ENCODE measurements around the gene GRIP1.

Gene GRIP1

DNA sequence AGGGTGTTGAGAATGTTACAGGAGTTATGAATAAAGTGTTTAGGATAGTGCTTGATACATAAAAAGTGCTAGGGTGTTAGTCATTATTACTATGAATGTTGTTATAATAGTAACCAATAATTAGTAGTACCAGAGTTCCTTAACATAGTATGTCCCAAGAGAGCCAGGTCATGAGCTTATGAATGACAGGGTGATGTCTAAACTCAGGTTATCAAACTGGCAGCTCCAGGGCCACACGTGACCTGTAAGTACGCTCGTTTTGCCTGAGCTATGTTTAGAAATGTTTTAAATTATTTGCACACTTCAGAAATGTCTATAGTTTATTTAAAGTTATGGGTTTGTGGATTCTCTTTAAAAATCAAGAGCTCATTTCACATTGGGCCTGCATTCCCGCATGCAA, 14.1 kb upstream of the GRIP1 start:
- in situ Hi-C loops (cut with HindIII; ENCODE audit: low sequenced_read_pairs) = no loop called here

DNA sequence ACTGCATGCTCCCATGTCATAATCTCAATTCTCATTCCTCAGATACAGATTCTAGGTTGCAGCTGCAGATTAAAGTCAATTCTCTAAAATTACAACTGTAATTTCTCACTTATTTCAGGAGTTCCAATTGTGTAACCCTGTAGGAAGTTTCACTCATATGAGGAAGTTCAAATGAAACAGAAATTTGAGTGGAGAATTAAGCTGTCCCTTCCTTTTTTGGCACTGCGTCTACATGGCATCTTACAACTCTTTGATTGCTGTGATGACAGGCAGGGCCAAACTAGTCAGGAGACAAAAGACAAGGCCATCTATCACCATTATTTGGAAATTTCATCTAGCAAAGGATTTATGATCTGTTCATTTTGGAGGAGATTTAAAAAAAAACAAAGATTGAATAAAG, 13.3 kb upstream of the GRIP1 start:
- in situ Hi-C loops (cut with HindIII; ENCODE audit: low sequenced_read_pairs) = no loop called here

DNA sequence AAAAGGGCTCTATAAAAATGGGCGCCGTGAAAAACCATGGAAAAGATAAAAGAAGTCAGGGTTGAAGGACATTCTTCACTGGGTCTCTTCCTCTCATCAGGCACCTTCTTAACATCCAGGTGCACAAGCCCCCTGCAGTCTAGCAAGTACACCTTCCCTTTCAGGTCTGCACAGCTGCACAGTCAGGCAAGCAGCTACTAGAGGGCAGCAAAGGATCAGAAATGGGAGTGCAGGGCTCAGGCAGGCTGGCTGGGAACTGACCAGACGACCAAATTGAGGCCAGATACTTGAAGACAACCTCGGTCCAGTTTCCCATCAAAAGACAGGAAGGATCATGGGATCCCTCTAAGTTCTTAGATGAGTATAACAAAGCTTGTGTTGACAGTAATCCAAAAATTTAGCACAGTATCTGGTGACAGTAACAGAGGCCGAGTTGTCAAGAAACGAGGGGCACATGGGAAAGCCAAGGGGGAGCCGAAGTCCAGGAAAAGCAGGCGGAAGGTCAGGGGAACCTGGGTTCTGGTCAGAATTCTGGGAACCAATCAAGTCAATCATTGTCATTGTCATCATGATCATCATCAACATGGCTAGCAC, 10.1 kb upstream of the GRIP1 start:
- in situ Hi-C loops (cut with HindIII; ENCODE audit: low sequenced_read_pairs) = no loop called here

DNA sequence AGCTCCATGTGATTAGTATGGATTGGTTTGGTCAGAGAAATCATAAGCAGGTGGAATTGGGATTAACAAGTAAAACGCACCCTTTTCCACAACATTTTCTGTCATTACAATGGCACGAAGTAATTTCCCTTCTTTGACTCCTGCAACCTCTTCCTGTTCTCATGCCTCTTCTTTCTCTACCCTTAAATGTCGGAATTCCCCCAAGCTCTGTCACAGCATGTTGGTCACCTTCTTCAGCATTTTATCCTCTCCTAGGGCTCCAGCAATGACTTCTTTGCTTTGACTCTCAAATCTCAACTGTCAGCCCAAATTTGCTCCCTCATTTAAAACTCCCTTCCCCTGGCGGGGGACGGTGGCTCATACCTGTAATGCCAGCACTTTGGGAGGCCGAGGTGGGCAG, 5.3 kb upstream of the GRIP1 start:
- in situ Hi-C loops (cut with HindIII; ENCODE audit: low sequenced_read_pairs) = no loop called here

DNA sequence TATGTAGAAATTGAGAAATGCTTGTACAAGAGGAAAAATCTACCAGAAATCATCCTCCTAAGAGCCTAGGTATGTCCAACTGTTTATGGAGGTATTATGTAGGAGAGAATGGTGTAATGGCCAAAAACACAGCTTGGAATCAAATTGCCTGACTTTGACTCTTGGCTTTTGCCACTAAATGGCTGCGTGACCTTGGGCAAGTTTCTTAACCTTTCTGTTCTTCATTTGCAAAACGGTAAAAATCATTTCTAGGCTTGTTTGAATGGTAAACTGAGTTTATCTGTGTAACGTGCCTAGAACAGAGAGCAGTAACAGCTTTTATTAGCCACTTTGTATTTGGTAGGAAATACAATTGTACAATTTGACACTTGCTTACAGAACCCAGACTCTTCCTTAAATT, 4.9 kb upstream of the GRIP1 start:
- in situ Hi-C loops (cut with HindIII; ENCODE audit: low sequenced_read_pairs) = no loop called here

DNA sequence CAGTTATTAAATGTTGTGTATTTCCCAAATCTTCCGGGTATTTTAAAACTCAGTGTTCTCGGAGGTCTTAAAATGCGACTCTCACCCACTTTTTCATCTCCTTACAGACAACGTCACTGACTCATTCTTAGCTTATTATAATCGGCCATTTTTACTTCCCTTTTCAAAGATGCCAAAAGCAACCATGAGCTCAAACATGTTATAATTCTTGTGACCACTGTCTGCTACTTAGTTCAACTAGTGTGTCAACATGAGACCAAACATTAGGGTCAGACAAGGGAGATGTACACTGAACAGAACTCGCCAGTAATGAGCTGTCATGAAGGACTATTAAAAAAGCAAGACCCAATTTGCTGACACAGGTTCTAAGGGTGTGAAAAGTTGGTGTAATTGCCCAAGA, 4.2 kb upstream of the GRIP1 start:
- in situ Hi-C loops (cut with HindIII; ENCODE audit: low sequenced_read_pairs) = no loop called here

DNA sequence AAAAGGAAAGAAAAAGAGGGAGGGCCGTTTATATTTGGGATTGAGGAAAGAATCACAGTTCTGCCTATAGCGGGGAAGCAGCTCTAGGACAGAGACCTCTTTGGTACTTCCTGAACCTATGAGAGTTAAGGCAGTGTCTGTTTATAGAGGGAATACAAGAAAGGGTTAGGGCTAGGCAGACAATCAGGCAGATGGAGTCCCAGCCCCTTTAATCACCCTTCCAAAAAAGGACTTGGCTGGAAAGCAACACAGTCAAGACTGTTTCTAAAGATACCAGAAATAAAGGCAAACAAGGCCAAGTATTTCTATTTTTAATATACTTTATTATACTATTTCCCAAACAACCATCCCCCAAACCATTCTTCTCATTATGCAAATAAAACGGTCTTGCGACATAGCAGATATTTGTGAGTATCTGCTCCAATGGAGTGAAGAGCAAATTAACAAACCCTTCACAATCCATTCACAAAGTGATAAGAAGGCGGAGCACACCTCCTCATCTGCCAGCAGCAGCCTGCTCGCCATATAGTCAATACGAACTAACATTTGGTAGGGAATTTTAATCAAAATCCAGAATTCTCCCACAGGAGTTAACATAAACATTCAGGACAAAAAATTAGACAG, 697 bp upstream of the GRIP1 start:
- in situ Hi-C loops (cut with HindIII; ENCODE audit: low sequenced_read_pairs) = no loop called here

DNA sequence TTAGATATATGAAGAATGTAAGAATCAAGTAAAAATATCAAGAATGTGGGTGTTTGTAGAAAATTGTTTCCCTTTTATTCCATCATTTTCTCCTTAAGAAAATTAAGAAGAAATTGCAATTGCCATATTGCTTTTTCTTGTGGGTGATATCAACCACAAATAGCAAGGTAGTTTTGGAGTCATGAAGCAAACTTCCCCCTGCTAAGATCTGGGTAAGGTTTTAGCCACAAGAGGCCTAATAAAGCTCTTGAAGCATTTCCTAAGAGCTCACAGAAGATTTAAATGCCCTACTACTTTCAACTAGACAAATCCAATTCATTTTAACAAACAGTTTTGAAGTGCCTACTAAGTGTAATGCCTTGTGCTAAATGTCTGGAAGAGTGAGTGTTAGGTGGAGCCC, 2.6 kb downstream of the GRIP1 start:
- in situ Hi-C loops (cut with HindIII; ENCODE audit: low sequenced_read_pairs) = no loop called here

DNA sequence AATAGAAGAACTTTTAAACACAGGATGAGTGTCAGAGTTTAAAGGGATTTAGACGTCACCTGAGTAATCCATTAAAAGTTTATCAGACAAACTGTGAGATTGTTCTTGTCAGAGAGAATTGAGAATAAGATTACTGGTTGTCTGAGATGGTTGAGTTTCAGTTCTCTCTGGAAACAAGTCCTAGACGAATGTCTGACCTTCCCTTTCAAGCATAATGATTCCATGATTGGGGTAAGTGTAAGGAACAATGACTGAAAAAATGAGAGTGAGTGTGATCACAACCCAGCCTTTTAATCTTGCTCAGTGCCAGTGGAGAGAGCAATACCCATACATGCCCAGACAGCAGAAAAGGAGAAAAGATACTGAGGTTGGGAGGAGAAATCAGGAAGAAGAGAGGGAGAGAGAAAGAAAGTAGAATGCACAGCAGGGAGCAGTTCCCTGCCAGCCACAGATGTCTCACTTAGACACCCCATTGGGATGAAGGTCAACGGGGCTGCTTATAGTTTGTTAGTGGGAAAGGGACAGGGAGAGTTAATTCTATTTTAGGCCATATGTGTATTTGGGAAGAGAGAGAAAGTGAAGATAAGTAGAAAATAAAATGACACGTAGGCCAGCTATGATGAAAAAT, 4.3 kb downstream of the GRIP1 start:
- in situ Hi-C loops (cut with HindIII; ENCODE audit: low sequenced_read_pairs) = no loop called here

DNA sequence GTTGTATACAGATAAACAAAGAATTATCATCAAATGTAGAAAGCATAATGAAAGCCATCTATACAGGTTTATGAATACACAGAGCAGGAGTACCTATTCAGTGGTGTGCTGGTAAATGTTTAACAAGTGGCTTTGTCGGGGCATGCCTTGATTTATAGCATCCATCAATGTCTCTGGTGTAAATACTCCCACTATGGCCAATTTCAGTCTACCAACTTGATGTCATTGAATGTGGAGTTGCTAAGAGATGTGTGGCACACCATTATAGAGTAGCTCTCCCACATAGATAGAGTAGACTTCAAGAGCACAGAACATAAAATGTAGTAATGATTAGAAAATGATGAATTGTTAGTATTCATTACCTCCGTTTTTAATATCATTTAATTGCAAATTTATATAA, 9.3 kb downstream of the GRIP1 start:
- in situ Hi-C loops (cut with HindIII; ENCODE audit: low sequenced_read_pairs) = no loop called here

DNA sequence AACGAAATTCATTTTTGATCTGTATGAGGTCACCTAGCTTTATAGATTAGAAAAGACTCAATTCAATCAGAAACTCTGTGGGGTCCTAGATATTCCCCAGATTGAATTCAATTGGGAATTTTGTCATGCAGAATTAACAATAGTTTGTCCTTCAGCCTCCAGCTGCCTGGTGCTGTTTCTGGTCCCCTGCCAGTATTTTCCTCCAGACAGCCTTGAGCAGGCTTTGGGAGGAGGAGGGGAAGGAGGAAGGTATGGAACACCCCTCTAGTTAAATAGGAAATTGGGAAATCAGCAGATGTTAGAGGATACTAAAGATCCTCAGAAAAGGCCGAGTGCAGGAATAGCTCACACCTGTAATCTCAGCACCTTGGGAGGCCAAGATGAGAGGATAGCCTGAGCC, 10.6 kb downstream of the GRIP1 start:
- in situ Hi-C loops (cut with HindIII; ENCODE audit: low sequenced_read_pairs) = no loop called here

DNA sequence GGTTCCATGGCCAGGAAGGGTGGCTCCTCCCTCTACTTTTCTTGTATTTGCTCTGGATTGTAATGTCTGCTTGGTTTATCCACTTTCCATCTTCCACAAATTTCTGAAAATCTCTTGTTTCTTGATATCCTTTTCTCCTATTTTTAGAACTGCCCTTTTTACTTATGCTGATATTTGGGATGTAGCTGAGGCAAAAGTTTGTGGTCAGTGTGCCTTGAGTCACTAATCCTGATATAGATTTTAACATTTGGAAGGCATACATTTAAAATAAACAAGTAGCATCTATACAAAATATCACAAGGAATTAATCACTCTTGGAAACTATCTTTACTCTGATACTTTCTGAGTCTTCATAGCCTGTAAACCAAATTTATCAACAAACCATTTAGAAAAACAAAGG, 11.0 kb downstream of the GRIP1 start:
- in situ Hi-C loops (cut with HindIII; ENCODE audit: low sequenced_read_pairs) = no loop called here

DNA sequence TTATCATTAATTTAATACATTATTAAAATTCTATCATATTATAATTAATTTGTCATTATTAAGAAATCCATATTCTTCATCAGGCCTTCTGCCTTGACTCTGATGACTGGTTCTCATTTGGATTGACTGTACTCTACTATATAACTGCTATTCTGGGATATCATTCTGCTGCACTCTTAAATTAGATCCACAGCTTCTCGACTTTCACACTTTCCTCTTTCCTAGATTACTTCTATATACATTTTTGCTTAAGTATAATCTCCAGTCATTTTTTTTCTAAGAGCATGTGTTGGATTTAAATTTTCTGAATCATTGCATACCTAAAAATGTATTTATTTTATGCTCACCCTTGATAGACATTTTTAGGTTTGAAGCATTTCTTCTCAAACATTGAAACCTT, 12.4 kb downstream of the GRIP1 start:
- in situ Hi-C loops (cut with HindIII; ENCODE audit: low sequenced_read_pairs) = no loop called here

DNA sequence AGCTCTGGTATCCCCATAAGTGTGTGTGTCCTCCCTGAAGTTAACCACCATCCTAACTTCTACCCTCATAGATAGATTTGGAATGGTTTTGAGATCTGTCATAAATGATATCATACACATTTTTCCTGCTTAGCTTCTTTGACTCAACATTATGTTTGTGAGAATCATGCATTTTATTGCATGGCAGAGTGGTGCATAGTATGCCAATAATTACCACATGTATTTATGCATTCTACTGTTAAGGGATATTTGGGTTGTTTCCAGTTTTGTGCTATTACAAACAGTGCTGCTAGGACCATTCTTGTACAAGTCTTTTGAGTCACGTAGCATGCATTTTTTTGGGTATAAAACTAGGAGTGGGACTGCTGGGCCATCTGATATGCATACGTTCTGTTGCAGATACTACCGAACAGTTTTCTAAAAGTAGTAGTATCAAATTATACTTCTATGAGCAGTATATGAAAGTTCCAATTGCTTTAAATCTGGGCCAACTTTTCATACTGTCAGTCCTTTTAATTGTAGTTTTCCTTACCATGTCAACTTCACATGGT, 13.4 kb downstream of the GRIP1 start:
- in situ Hi-C loops (cut with HindIII; ENCODE audit: low sequenced_read_pairs) = no loop called here

DNA sequence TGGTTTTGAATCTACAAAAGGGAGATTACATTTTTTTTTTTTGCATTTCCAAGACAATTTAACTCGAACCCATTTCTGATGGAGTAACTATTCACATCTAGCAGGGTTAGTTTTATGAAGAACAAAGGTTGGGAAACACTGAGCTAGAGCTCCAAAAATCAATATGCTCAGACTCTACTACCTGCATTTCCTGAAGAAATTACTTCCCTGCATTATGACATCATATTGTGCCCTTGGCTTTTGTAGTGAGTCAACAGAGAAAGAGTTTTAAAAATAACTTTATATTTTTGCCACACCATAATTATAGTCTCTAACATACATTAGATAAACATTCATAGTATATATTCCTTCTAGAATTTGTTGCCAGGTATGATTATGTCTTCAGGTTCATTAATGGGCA, 14.8 kb downstream of the GRIP1 start:
- in situ Hi-C loops (cut with HindIII; ENCODE audit: low sequenced_read_pairs) = no loop called here

DNA sequence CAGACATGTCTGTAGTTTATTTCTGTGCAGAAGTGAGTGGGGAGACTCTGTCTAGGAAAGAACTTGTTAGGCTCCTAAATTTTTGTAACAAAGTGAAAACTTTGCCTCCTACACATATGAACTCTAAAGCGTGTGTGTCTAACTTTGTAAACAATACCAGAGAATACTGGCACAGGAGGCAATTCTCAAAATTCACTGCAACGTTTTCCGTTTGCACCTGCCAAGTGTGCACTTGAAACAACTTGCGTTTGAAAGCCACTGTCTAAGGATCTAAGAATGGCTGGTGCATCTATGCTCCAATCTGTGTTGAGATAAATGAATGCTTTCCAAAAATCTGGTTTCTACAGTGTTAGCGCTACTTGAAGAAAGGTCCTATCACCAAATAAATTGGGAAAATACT, 15.3 kb downstream of the GRIP1 start:
- in situ Hi-C loops (cut with HindIII; ENCODE audit: low sequenced_read_pairs) = no loop called here

DNA sequence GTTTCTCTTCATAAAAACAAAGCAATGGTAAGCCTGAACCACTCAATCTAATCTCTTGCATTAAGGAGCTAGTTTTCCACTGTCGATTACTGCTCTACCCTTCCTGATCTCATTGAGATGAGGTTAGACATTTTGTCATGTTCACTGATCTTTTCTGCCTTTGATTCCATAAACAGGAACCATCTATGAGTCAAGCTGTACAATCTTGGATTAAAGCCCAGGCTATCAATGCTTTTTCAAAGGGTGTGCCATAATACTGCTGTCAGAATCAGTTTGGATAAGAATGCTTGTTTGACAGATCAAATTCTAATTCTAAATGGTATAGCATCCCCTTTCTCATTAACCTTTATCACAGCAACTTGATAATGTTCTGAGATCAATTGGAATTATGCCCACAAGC, 16.1 kb downstream of the GRIP1 start:
- in situ Hi-C loops (cut with HindIII; ENCODE audit: low sequenced_read_pairs) = no loop called here

DNA sequence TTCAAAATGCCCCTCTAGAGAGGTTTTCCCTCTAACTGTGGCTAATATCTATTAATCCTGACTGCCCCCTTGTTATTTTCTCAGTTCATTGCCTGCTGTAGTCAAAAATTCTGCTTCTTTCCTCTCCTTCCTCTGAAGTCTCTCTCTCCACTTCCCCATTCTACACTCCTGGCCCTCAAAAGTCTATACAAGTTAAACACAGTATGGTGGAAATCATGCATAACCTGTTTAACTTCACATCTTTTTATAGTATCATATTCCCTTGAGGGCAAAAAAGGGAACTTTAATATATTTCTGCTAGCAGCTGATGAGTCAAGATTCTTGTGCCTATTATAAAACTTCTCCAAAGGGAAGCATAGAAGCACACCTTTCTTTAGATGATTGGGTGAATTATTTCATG, 16.7 kb downstream of the GRIP1 start:
- in situ Hi-C loops (cut with HindIII; ENCODE audit: low sequenced_read_pairs) = no loop called here

DNA sequence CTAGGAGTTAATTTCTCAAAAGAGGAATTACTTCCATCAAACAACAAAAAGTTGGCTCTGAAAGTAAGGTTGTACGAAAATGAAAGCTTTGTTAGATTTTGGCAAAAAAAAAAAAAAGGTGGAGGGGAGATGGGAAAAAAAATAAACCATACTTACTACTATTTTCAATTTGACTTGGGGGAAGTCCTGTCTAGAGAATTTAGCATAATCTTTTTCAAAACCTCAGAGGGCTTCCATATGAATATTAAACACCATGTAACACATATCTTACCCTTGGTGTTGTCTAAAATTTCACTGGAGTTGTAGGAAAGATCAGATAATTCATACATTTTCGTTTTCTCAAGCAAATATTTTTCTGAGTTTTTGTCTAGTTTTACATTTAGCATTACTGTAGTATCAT, 17.5 kb downstream of the GRIP1 start:
- in situ Hi-C loops (cut with HindIII; ENCODE audit: low sequenced_read_pairs) = no loop called here

DNA sequence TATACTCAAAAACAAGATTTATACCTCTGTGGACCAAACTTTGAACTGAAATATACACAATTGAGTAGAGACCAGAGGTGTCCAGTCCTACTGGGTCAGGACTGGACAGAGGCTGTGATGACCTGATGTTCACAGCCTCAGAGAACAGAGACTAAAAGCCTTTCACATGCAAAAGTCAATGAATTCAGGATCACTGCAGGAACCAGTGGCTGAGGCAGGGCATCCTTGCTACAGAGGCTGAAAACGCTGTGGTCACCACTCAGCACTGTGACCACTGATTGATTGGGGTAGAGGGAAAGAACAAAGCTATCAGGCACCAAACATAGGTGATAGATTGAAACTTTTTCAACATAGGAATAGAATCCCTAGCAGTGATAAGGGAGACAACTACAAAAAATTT, 25.1 kb downstream of the GRIP1 start:
- in situ Hi-C loops (cut with HindIII; ENCODE audit: low sequenced_read_pairs) = no loop called here

DNA sequence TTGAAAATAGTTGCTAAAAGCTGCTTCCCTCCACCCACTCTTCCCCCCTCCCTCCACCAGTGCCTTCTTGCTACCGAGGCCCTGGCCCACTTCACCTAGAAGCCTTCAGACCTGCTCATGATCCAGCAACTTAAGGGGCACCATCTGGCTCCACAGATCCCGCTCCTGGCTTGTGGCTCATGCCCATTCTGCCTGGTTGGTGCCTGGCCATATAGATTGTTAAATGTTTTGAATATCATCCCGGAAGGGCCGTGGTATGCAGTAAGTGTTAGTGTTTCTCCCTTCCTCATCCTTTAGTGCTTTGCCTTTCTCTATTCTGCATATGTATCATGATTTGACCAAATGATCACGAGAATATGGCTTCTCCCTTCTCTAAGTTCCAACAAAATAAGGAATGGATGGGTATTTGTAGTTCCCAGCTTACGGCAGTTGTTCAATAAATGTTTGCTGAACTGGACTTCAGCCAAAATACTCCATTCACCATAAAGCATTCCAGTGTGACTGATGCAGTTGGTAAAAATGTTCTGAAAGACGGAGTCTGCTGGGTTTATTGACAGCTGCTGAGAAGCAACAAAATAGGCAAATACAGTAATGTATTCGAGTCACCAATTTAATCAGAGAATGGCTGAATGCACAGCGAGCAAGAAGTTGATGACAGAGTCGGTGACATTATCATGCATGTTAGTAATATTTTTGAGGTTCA, 30.7 kb downstream of the GRIP1 start:
- in situ Hi-C loops (cut with HindIII; ENCODE audit: low sequenced_read_pairs) = no loop called here
